ENCODE measurements around the gene ARHGEF7.

DNA sequence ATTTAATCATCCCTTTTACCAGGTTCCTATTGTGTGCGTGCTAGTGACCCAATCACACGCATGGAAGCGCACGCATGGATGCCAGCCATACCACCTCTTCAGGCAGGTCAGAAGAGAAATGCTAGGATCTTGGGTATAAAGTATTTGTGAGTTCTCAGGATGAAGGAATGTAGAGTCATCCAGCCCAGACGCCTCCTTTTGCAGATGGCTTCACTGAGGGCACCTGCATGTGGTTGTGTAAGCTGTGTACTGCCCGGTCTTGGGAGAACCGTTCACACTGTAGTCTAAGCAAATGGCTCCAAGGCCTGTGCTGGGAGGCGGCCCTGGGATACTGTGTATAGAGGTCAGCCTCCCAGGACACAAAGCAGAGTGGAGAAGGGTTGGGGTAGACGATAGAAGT lies 7.5 kb downstream of the ARHGEF7 start:
- TF ChIP-seq GATA2 (IDR thresholded peaks at IDR 0.05; ENCODE audit: low read depth, low read length): no peak
- TF ChIP-seq GATA3 (IDR thresholded peaks at IDR 0.05; ENCODE audit: low read depth, low read length): no peak

Measured in SH-SY5Y (cell line).